ENCODE data around the gene PPM1J.

Gene PPM1J

GRCh38 chr1:112715264-112716053 lies at the start of gene PPM1J:
Gene PPM1J, minus strand, starts transcription at chr1:112715332. Its CDS starts 31 bp downstream, at chr1:112715301.
- H2AFZ ChIP-seq (ENCODE audit: low read length) = peak within 1 kb of the TSS; percentile 72
- H3K4me3 ChIP-seq (ENCODE audit: low read length, poor library complexity, severe bottlenecking) = peak within 1 kb of the TSS; percentile 76
- peaks cover 7% of the 10 kb centered on the region for H3K4me1 ChIP-seq (ENCODE audit: insufficient read depth, low read length, poor library complexity, severe bottlenecking)
- no peak within 1 kb of the TSS for H3K9ac ChIP-seq (ENCODE audit: low read depth, low read length, poor library complexity, severe bottlenecking)
- no peaks in the 10 kb centered on the region for H3K36me3 ChIP-seq (ENCODE audit: insufficient read depth, low read length)
- H3K79me2 ChIP-seq (ENCODE audit: insufficient read depth, low read length) = no peaks in the 10 kb centered on the region
- no peaks in the 10 kb centered on the region for H3K9me3 ChIP-seq (ENCODE audit: insufficient read depth, low read depth, low read length)
- TF ChIP-seq CTCF (conservative IDR thresholded peaks at IDR 0.05; ENCODE audit: low read length) (no peak), EZH2phosphoT487 (IDR thresholded peaks at IDR 0.05; ENCODE audit: borderline replicate concordance) (no peak)
- no peaks in the 10 kb centered on the region for H3F3A ChIP-seq (ENCODE audit: low read depth)
- no peaks in the 10 kb centered on the region for H3K27me3 ChIP-seq (ENCODE audit: insufficient read depth, low read length, poor library complexity, severe bottlenecking)
- no peaks in the 10 kb centered on the region for H3K9me2 ChIP-seq (replicated peaks; ENCODE audit: low read depth, low read length)
- H3K4me2 ChIP-seq (ENCODE audit: low read depth, low read length, poor library complexity, severe bottlenecking) = peak within 1 kb of the TSS; percentile 88
- no peaks in the 10 kb centered on the region for H4K20me1 ChIP-seq (ENCODE audit: insufficient read depth, low read length, poor library complexity, severe bottlenecking)

- H3K4me2 ChIP-seq (ENCODE audit: low read depth, low read length, poor library complexity, severe bottlenecking) = peak overlapping the region; percentile 54
- no peaks in the 10 kb centered on the region for H3K79me2 ChIP-seq (ENCODE audit: insufficient read depth, low read length)
- no peaks in the 10 kb centered on the region for H3K36me3 ChIP-seq (ENCODE audit: insufficient read depth, low read length)
- H2AFZ ChIP-seq (ENCODE audit: low read length) = peak overlapping the region; percentile 41; the same call in 1 of the 2 replicates
- H3K4me1 ChIP-seq (ENCODE audit: insufficient read depth, low read length, poor library complexity, severe bottlenecking) = peaks cover 13% of the 10 kb centered on the region
- peak overlapping the region; percentile 19 for H3K4me3 ChIP-seq (ENCODE audit: low read length, poor library complexity, severe bottlenecking)
- no peaks in the 10 kb centered on the region for H3K9me3 ChIP-seq (ENCODE audit: insufficient read depth, low read depth, low read length)
- peak overlapping the region; percentile 40 for H3K9ac ChIP-seq (ENCODE audit: low read depth, low read length, poor library complexity, severe bottlenecking)
- no peaks in the 10 kb centered on the region for H4K20me1 ChIP-seq (ENCODE audit: insufficient read depth, low read length, poor library complexity, severe bottlenecking)
- H3K9me2 ChIP-seq (replicated peaks; ENCODE audit: low read depth, low read length) = no peaks in the 10 kb centered on the region
- TF ChIP-seq EZH2phosphoT487 (IDR thresholded peaks at IDR 0.05; ENCODE audit: borderline replicate concordance) = no peak
- H3F3A ChIP-seq (ENCODE audit: low read depth) = no peaks in the 10 kb centered on the region
- no peaks in the 10 kb centered on the region for H3K27me3 ChIP-seq (ENCODE audit: insufficient read depth, low read length, poor library complexity, severe bottlenecking)
Observed at GRCh38 chr1:112762541-112763500, 47.7 kb upstream of the PPM1J start.

- Histone ChIP-seq H3K79me2 (ENCODE audit: insufficient read depth, low read length) (no peaks in the 10 kb centered on the region), H3K9me2 (replicated peaks; ENCODE audit: low read depth, low read length) (no peaks in the 10 kb centered on the region), H3K9ac (ENCODE audit: low read depth, low read length, poor library complexity, severe bottlenecking) (peak overlapping the region; percentile 40), H4K20me1 (ENCODE audit: insufficient read depth, low read length, poor library complexity, severe bottlenecking) (no peaks in the 10 kb centered on the region), H3F3A (ENCODE audit: low read depth) (no peaks in the 10 kb centered on the region), H3K4me1 (ENCODE audit: insufficient read depth, low read length, poor library complexity, severe bottlenecking) (peaks cover 13% of the 10 kb centered on the region), H2AFZ (ENCODE audit: low read length) (peak overlapping the region; percentile 41; the same call in 1 of the 2 replicates), H3K9me3 (ENCODE audit: insufficient read depth, low read depth, low read length) (no peaks in the 10 kb centered on the region), H3K4me2 (ENCODE audit: low read depth, low read length, poor library complexity, severe bottlenecking) (peak overlapping the region; percentile 54), H3K4me3 (ENCODE audit: low read length, poor library complexity, severe bottlenecking) (peak overlapping the region; percentile 19), H3K27me3 (ENCODE audit: insufficient read depth, low read length, poor library complexity, severe bottlenecking) (no peaks in the 10 kb centered on the region), H3K36me3 (ENCODE audit: insufficient read depth, low read length) (no peaks in the 10 kb centered on the region)
- TF ChIP-seq CTCF (conservative IDR thresholded peaks at IDR 0.05; ENCODE audit: low read length) (no peak), EZH2phosphoT487 (IDR thresholded peaks at IDR 0.05; ENCODE audit: borderline replicate concordance) (no peak)
Observed at GRCh38 chr1:112761714-112762480, 46.8 kb upstream of the PPM1J start.

Data from Loucy (cell line).